Sigmoid colon (tissue), 4 donors: Measurements from ENCODE around the gene SEC61A1.

ENCODE experiments used
- CTCF ChIP-seq, 4 experiments: fragments of 450-650 bp in 3 of 4; fragments of 200-600 bp in 1 of 4; IDR thresholded peaks; one replicate each; pipeline ENCODE4 v1.5.1; 2016 to 2019; ENCODE audit warnings: antibody characterized with exemption in 4 of 4, mild to moderate bottlenecking in 3 of 4, moderate library complexity in 2 of 4
- EP300 ChIP-seq, 4 donors: sonication (generic); formaldehyde crosslinking; IDR thresholded peaks; one replicate each; pipeline ENCODE4 v1.6.1; 2017; ENCODE audit warnings: antibody characterized with exemption in 4 of 4
- POLR2A ChIP-seq, 2 donors: fragments of 450-650 bp; IDR thresholded peaks; one replicate each; pipeline ENCODE4 v1.6.1; 2016; ENCODE audit warnings: antibody characterized with exemption in 2 of 2, mild to moderate bottlenecking in 2 of 2, moderate library complexity in 2 of 2
- POLR2AphosphoS5 ChIP-seq, 4 donors: sonication (generic); formaldehyde crosslinking; IDR thresholded peaks; one replicate each; pipeline ENCODE4 v1.6.1; 2017; ENCODE audit warnings: antibody characterized with exemption in 4 of 4

DNA sequence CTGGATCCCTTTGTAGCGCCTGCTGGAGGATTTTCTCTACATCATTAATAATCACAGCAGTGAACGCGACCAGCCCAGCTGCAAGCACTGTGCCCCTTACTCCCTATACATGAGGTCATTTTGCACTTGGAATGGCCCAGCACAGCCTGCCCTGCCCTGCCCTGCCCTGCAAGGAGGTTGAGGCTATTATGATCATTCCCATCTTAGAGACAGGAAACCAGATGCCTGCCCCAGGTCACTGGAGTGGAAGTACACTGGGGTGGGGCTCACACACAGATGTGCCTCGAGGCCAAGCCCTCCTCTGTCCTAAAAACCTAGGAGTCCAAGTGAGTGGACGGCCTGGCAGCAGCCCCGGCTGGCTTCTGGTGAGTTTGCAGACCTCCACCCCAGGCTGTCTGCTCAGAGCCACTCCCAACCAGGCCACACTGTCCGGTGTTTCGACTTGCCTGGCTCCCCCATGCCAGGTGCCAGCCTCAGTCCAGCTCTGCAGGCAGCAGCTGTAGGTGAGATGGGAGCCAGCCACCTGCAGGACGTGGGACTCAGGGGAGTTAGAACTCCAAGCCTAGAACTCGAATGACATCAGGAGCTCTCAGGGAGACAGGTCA is 30.4 kb upstream of the SEC61A1 start:
- TF ChIP-seq EP300 (IDR thresholded peaks at IDR 0.05) = no peak
- TF ChIP-seq CTCF (IDR thresholded peaks at IDR 0.05) = no peak
- TF ChIP-seq POLR2A (IDR thresholded peaks at IDR 0.05) = no peak
- TF ChIP-seq POLR2AphosphoS5 (IDR thresholded peaks at IDR 0.05) = no peak
